ENCODE data around the gene SIAH2.
A peak's percentile ranks its signal among the peaks of the same experiment; 100 is the strongest.

The SIAH2 gene

GRCh38 chr3:150773616-150774192, 10.7 kb upstream of the SIAH2 start:
- DNase-seq = no peak

DNA sequence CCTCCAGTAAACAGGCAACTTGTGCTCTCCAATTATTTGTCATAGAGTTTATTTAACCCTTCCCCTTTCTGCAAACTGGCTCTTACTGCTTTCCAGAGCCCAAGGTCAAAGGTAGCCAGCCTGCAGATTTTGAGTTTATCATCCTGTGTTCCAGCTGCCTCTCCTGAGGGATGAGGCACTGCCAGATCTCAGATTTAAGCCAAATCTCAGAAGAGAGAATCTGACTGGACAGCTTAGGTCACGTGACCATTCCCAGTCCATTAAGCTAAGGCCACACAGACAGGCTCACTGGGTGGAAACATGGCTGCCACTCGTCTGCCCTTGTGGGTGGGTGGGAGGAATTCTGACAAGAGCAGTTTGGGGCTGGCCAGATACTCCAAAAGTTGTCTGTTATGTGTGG, 8.6 kb upstream of the SIAH2 start:
- no peak for DNase-seq

DNA sequence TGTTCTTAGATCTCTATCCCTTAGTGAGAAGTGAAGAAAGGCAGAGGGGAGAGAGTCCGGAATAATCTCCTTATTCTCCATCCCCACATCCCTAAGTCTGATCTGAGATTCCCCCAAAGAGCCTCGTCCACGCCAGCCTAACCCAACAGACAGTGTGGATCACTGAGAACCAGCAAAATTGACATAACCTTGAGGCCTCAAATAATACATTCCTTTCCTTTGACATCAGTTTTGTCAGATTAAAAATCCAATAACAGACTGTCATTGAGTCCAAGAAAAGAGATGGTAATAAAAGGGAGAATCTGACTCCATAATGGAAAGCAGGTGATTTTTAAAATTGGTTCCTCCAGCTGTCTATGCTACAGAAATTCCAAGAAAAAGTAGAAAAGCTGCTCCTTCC, 7.7 kb upstream of the SIAH2 start:
- no peak for DNase-seq

DNA sequence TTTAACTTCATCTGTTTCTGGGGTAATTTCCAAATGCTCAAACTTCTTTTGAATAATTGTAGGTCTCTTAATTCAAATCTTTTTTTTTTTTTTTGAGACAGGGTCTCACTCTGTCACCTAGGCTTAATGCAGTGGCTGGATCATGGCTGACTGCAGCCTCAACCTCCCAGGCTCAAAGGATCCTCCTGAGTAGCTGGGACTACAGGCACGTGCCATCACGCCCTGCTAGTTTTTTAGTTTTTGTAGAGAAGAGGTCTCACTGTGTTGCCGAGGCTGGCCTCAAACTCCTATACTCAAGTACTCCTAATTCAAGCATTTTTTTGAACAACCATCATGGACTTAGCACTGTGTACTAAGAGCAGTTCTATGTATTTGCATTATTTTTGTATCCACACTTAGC, 3.8 kb upstream of the SIAH2 start:
- no peak for DNase-seq

- peak; percentile 37 for DNase-seq
Observed at GRCh38 chr3:150765949-150766720, 3.2 kb upstream of the SIAH2 start.

DNA sequence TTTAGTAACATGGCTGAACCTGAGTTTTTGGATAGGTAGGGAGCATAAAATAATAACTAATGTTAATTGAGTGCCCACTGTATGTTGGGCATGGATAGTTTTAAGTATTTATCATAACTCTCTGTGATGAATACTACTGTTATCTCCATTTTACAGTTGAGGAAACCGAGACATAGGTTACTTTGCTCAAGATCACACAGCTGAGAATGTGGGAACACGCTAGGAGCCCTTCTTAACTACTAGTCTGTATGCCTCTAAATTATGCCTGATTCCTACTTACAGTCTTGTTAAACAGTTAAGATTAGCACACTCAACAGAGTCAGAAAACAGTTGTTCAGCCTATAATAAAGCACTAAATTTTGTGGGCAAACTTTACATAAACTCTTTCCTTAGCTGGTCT, 2.0 kb upstream of the SIAH2 start:
- no peak for DNase-seq

DNA sequence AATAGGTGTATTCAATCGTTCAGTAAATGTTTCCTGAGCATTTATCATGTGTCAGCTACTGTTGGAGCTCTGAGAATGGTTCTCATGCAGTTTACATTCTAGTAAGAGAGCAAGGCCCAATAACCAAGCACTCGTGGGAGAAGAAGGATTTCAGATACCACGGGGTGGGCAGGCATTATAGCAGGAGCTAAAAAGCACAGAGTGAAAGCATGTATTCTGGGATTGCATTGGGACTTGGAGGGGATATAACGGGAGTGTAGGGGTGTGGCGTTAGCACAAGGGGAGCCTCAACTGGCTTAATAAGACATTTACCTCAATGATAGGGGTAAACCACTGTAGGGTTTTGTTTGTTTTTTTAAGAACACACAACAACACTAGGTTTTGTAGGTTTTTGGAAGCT, 1.6 kb upstream of the SIAH2 start:
- no peak for DNase-seq

DNA sequence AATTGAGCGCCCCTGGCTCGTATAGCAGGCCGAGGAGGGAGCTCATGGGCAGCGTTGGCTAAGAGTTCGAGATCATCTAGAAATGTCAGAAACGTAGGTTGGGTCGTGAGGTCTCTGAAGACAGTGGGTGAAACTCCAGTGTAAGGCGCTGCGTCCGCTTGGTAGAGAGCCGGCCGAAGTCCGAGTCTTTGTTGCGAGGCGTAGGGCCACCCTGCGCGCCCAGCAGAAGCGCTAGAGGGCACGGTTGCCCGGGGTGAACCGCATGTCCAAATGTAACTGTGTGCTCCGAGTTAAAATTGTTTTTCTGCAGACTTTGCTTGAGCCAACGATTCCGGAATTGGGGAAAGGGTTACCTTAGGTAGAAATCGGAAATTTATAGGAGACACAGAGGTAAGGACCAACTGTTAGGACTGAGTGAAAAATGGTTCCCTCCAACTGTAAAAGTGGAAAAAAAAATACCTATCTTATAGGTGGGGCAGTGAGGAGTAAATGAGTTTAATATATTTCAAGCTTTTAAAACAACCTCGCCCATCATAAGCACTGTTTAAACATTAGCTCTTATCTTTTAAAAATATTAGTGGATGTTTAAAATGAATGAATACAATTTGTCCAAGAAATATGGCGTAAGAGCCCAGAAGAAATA, 993 bp upstream of the SIAH2 start:
- peak in 1 of 2 donors; percentile 57 for DNase-seq

- peak in 1 of 2 donors; percentile 28 for DNase-seq
Observed at GRCh38 chr3:150762662-150763121, 277 bp downstream of the SIAH2 start.

DNA sequence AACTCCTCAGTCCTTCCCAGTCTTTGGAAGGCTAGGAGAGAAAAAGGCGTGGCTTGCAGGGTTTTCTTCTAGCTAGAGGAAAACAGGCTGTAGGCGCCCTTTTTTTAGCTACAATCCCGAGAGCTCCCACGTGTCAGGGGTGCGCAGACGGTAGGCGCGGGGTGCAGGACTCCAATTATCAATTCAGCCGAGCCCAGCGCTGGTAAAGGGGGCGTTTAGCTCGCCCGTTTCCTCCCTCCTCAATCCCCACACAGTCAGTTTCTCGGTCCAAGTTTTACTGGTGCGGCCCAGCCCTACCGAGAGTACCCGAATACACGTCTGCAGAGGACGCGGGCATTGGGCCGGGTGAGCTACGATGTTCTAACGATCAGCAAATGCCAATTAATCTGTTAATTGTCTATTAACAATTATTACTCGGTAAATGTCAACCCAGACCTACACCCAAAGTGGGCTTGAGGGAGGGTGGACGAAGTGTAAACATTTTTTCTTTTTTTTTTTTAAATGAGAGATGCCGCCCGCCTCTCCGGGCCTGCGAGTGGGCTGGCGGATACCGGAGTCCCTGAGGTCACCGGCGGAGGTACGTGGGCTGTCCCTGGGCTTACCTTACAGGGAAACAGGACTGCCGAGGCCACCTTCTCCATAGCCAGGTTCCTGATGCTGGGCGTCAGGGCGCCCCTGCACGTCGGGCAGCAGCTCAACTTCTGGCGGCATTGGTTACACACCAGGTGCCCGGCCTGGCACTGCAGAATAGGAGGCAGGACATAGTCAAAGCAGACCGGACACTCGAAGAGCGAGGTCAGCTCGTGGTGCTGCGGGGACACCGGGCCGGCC, 923 bp downstream of the SIAH2 start:
- peak; percentile 46 to 56 for DNase-seq

DNA sequence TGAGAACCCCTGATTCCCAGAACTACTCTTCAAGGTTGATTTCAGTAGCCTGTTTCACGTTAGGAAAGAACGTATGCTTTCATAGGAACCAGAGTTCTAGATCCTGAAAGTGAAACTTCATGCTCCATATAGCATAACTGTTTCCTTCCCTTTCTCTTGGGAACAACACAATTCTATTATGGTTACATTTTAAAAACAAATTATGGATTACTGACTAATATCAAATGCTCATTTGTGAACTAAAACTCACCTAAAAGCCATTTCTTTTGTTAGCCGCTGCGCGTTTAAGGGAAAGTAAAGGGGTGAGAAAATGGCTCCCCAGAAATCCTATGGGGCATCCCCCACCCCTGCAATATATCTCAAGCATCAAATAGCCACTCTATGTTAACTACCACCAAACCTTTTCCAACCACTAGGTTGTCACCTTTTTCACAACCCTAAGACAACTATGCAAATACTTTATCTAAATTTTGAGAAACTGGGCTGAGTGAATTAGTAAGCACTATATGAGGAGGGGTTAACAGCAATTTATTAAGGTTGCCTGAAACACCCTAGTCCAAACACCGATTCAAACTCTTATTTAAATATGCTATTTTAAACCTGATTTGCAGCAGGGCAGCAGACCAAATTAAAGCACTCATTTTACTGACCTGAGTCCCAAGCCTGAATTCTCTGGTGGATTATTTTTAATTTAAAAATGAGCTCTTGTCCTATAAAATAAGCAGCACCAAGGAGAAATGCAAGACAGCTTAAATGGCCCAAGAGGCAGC, 2.4 kb downstream of the SIAH2 start:
- peak; percentile 53 to 74 for DNase-seq

DNA sequence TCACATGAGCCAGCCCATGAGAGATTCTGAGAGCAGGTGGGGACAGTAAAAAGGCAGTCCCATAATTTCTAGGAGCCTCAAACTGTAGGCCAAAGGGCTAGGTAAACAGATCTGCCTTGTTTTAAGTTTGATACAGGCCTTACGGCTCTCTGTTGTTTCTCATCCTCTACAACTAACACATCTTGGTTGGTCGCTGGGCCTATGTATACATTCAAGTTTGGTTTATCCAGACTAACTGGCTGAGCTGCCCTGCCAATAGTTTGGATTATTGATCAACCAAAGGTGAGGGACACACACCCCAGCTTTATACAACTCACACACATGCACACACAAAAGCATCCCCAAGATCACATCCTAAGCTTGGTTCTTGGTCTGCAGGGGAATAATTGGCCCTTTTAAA, 3.0 kb downstream of the SIAH2 start:
- no peak for DNase-seq

- DNase-seq = no peak
Observed at GRCh38 chr3:150759319-150759718, 3.6 kb downstream of the SIAH2 start.

DNA sequence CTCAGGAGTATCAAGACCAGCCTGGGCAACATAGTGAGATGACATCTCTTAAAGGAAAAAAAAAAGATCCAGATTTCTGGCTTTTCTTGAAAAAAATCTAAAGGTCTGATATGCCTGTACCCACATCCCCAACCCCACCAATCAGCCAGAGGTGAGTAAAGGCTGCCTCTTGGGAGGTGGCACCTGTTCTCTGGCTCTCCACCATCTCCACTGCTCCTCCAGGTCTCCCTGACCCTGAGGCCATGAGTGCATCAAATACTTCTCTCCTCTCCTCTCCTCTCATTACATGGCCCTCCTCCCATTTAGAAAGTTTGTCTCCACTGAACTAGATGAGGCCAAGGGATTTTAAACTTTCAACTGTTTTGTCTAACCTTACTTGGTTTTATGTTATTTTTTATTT, 5.2 kb downstream of the SIAH2 start:
- no peak for DNase-seq

GRCh38 chr3:150757364-150757763, 5.6 kb downstream of the SIAH2 start:
- DNase-seq = no peak

GRCh38 chr3:150756491-150757059, 6.4 kb downstream of the SIAH2 start:
- DNase-seq = no peak

DNA sequence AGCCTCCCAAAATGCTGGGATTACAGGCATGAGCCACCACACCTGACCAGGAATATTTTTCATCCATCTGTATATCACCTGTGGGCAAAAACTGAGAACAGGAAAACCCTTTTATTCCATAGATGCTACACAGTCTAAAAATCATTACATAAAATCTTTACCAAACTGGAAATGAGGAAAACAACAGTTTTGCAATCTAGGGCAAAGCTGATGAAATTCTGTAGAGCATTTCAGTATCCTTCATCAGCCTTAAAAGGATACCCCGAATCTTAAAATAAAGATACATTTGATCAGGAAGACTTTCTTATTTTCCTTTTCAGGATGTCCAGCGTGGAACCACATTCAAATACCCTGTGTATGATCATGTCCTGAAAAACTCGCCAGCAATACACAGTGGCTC, 7.1 kb downstream of the SIAH2 start:
- DNase-seq = no peak

GRCh38 chr3:150754896-150755295, 8.1 kb downstream of the SIAH2 start:
- DNase-seq = no peak

GRCh38 chr3:150751781-150752263, 11.1 kb downstream of the SIAH2 start:
- DNase-seq = no peak

DNA sequence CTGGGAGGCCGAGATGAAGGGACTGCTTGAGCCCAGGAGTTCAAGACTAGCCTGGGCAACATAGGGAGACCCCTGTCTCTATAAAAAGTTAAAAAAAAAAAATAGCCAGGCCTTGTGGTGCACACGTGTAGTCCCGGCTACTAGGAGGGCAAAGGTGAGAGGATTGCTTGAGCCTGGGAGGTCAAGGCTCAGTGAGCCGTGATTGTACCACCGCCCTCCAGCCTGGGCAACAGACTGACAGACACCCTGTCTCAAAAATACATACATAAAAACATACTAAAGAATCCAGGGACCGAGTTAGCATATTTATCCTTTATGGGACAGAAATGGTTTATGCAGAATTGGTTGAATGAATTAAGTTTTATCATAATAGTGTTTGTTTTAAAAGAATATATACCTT, 13.7 kb downstream of the SIAH2 start:
- no peak for DNase-seq

GRCh38 chr3:150748684-150749047, 14.3 kb downstream of the SIAH2 start:
- DNase-seq = no peak

Data from stimulated activated CD4-positive, alpha-beta T cell treated with anti-CD3 and anti-CD28 coated beads, Interleukin-2, amount 100 ng/mL, for 24 hours (primary cell).